Karpas-422 (cell line): Measurements from ENCODE around the gene ACVR1C. TPM values are rescaled to one million over a fixed set of nuclear protein-coding genes. Genes with fewer than 3 reads are reported as not detected.

Experiments
- DNase-seq: peaks from one replicate; pipeline ENCODE4 v3.0.0-alpha.2; 2015
- H2AFZ ChIP-seq: fragments of 200-600 bp; sonication (generic); 2 replicates; pipeline ENCODE4 v1.6.1; 2014; ENCODE audit warnings: antibody characterized with exemption, low read length, mixed read lengths
- H3K27ac ChIP-seq: fragments of 200-600 bp; sonication (generic); 2 replicates; pipeline ENCODE4 v1.5.1; 2014; ENCODE audit warnings: mild to moderate bottlenecking, low read length, moderate library complexity
- H3K27me3 ChIP-seq: fragments of 200-600 bp; sonication (generic); 2 replicates; pipeline ENCODE4 v1.6.1; 2014; ENCODE audit warnings: low read length, mixed read lengths
- H3K36me3 ChIP-seq: fragments of 200-600 bp; sonication (generic); 2 replicates; pipeline ENCODE4 v1.6.1; 2014; ENCODE audit warnings: low read length, mixed read lengths; ENCODE audit not compliant: insufficient read depth
- H3K4me1 ChIP-seq: fragments of 200-600 bp; sonication (generic); 2 replicates; pipeline ENCODE4 v1.6.1; 2014; ENCODE audit warnings: mild to moderate bottlenecking, low read length, mixed read lengths
- H3K4me2 ChIP-seq: fragments of 200-600 bp; sonication (generic); 2 replicates; pipeline ENCODE4 v1.6.1; 2014; ENCODE audit warnings: low read length, low read depth, mild to moderate bottlenecking; ENCODE audit not compliant: poor library complexity, severe bottlenecking
- H3K4me3 ChIP-seq: fragments of 200-600 bp; sonication (generic); 2 replicates; pipeline ENCODE4 v1.5.1; 2014; ENCODE audit warnings: mild to moderate bottlenecking, antibody characterized with exemption, low read length, mixed read lengths
- H3K79me2 ChIP-seq: fragments of 200-600 bp; sonication (generic); 2 replicates; pipeline ENCODE4 v1.6.1; 2014; ENCODE audit warnings: mild to moderate bottlenecking, low read length, mixed read lengths
- H3K9ac ChIP-seq: fragments of 200-600 bp; sonication (generic); 2 replicates; pipeline ENCODE4 v1.6.0; 2014; ENCODE audit warnings: low read length
- H3K9me2 ChIP-seq: fragments of 200-600 bp; sonication (generic), shearing (Covaris generic); replicated peaks from 2 replicates; pipeline ENCODE4 v1.6.0; 2014; ENCODE audit warnings: mild to moderate bottlenecking, low read length, moderate library complexity; ENCODE audit not compliant: insufficient read depth
- H3K9me3 ChIP-seq: fragments of 300-700, 200-600 bp; sonication (generic); 2 replicates; pipeline ENCODE4 v1.6.1; 2014; ENCODE audit warnings: low read length, mixed read lengths
- H4K20me1 ChIP-seq: fragments of 200-600 bp; sonication (generic); 2 replicates; pipeline ENCODE4 v1.6.1; 2014; ENCODE audit warnings: mild to moderate bottlenecking, antibody characterized with exemption, low read length, low read depth; ENCODE audit not compliant: insufficient read depth
- total RNA-seq: library from RNA; depleted of rRNA; stranded (reverse); fragments of >200 nt; shearing (Covaris generic); gene quantifications from 2 replicates; pipeline ENCODE4 v1.2.3, GENCODE V29; 2014; ENCODE audit warnings: low replicate concordance

Gene ACVR1C
- total RNA-seq, 1 experiment from 2014 or later = not detected

- no peaks in the 10 kb centered on the region for H4K20me1 ChIP-seq
- H3K4me3 ChIP-seq = no peak overlapping the region
- H3K27ac ChIP-seq = no peak overlapping the region
- H3K27me3 ChIP-seq = no peaks in the 10 kb centered on the region
- H3K36me3 ChIP-seq = no peaks in the 10 kb centered on the region
- no peaks in the 10 kb centered on the region for H3K9me3 ChIP-seq
- H3K9me2 ChIP-seq = no peaks in the 10 kb centered on the region
- no peak overlapping the region for H3K9ac ChIP-seq
- H3K4me2 ChIP-seq = no peak overlapping the region
- no peak for DNase-seq
- H3K79me2 ChIP-seq = no peaks in the 10 kb centered on the region
- H2AFZ ChIP-seq = no peak overlapping the region
- no peaks in the 10 kb centered on the region for H3K4me1 ChIP-seq
Measured at GRCh38 chr2:157631861-157632260, 3.2 kb upstream of the ACVR1C start.

GRCh38 chr2:157627594-157628476, 829 bp downstream of the ACVR1C start:
- no peak for DNase-seq
- no peak overlapping the region for H3K4me2 ChIP-seq
- H2AFZ ChIP-seq = no peak overlapping the region
- no peaks in the 10 kb centered on the region for H3K79me2 ChIP-seq
- no peak overlapping the region for H3K4me3 ChIP-seq
- no peaks in the 10 kb centered on the region for H3K9me2 ChIP-seq
- no peaks in the 10 kb centered on the region for H3K4me1 ChIP-seq
- H3K27me3 ChIP-seq = no peaks in the 10 kb centered on the region
- no peaks in the 10 kb centered on the region for H3K9me3 ChIP-seq
- no peak overlapping the region for H3K27ac ChIP-seq
- no peaks in the 10 kb centered on the region for H3K36me3 ChIP-seq
- H3K9ac ChIP-seq = no peak overlapping the region
- no peaks in the 10 kb centered on the region for H4K20me1 ChIP-seq

- Histone ChIP-seq H3K36me3 (no peaks in the 10 kb centered on the region), H3K9me3 (no peaks in the 10 kb centered on the region), H3K4me3 (no peak overlapping the region), H3K27ac (no peak overlapping the region), H3K4me1 (no peaks in the 10 kb centered on the region), H3K27me3 (no peaks in the 10 kb centered on the region), H4K20me1 (no peaks in the 10 kb centered on the region), H3K9ac (no peak overlapping the region), H3K4me2 (no peak overlapping the region), H2AFZ (no peak overlapping the region), H3K79me2 (no peaks in the 10 kb centered on the region), H3K9me2 (no peaks in the 10 kb centered on the region)
- DNase-seq = no peak
Measured at GRCh38 chr2:157625296-157625695, 3.4 kb downstream of the ACVR1C start.

- Histone ChIP-seq H2AFZ (no peak overlapping the region), H3K4me1 (no peaks in the 10 kb centered on the region), H3K9me2 (no peaks in the 10 kb centered on the region), H3K4me3 (no peak overlapping the region), H3K4me2 (no peak overlapping the region), H3K27ac (no peak overlapping the region), H3K79me2 (no peaks in the 10 kb centered on the region), H4K20me1 (no peaks in the 10 kb centered on the region), H3K27me3 (no peaks in the 10 kb centered on the region), H3K36me3 (no peaks in the 10 kb centered on the region), H3K9me3 (no peaks in the 10 kb centered on the region), H3K9ac (no peak overlapping the region)
- DNase-seq = no peak
Measured at GRCh38 chr2:157620956-157621355, 7.7 kb downstream of the ACVR1C start.

GRCh38 chr2:157611726-157612125, 16.9 kb downstream of the ACVR1C start:
- Histone ChIP-seq H3K4me3 (no peak overlapping the region), H3K36me3 (no peaks in the 10 kb centered on the region), H3K27me3 (no peaks in the 10 kb centered on the region), H3K9me3 (no peaks in the 10 kb centered on the region; the same call in 1 of the 2 replicates), H2AFZ (no peak overlapping the region), H3K4me1 (no peaks in the 10 kb centered on the region), H3K27ac (no peak overlapping the region), H3K4me2 (no peak overlapping the region), H3K9me2 (no peaks in the 10 kb centered on the region), H3K79me2 (no peaks in the 10 kb centered on the region), H3K9ac (no peak overlapping the region), H4K20me1 (no peaks in the 10 kb centered on the region)
- no peak for DNase-seq

- H3K27ac ChIP-seq = no peak overlapping the region
- H3K4me3 ChIP-seq = no peak overlapping the region
- no peaks in the 10 kb centered on the region; the same call in 1 of the 2 replicates for H3K9me3 ChIP-seq
- no peaks in the 10 kb centered on the region for H4K20me1 ChIP-seq
- no peak overlapping the region for H3K9ac ChIP-seq
- no peaks in the 10 kb centered on the region for H3K36me3 ChIP-seq
- DNase-seq = no peak
- no peaks in the 10 kb centered on the region for H3K79me2 ChIP-seq
- H3K4me1 ChIP-seq = no peaks in the 10 kb centered on the region
- H3K4me2 ChIP-seq = no peak overlapping the region
- no peaks in the 10 kb centered on the region for H3K9me2 ChIP-seq
- H2AFZ ChIP-seq = no peak overlapping the region
- no peaks in the 10 kb centered on the region for H3K27me3 ChIP-seq
Measured at GRCh38 chr2:157611110-157611509, 17.6 kb downstream of the ACVR1C start.

- H3K9me3 ChIP-seq = no peaks in the 10 kb centered on the region; the same call in 1 of the 2 replicates
- H3K4me1 ChIP-seq = no peaks in the 10 kb centered on the region
- no peak for DNase-seq
- H3K79me2 ChIP-seq = no peaks in the 10 kb centered on the region
- H3K36me3 ChIP-seq = no peaks in the 10 kb centered on the region
- H3K9me2 ChIP-seq = no peaks in the 10 kb centered on the region
- no peak overlapping the region for H3K4me3 ChIP-seq
- H3K27ac ChIP-seq = no peak overlapping the region
- H3K9ac ChIP-seq = no peak overlapping the region
- H3K4me2 ChIP-seq = no peak overlapping the region
- no peaks in the 10 kb centered on the region for H4K20me1 ChIP-seq
- no peaks in the 10 kb centered on the region for H3K27me3 ChIP-seq
- no peak overlapping the region for H2AFZ ChIP-seq
Measured at GRCh38 chr2:157606534-157606933, 22.1 kb downstream of the ACVR1C start.

GRCh38 chr2:157603198-157603597, 25.5 kb downstream of the ACVR1C start:
- H3K79me2 ChIP-seq = no peaks in the 10 kb centered on the region
- H2AFZ ChIP-seq = no peak overlapping the region
- no peak overlapping the region for H3K27ac ChIP-seq
- H3K36me3 ChIP-seq = no peaks in the 10 kb centered on the region
- no peak overlapping the region for H3K4me3 ChIP-seq
- no peak overlapping the region for H3K9ac ChIP-seq
- no peaks in the 10 kb centered on the region for H3K9me2 ChIP-seq
- no peaks in the 10 kb centered on the region for H3K27me3 ChIP-seq
- no peaks in the 10 kb centered on the region for H3K4me1 ChIP-seq
- no peak for DNase-seq
- no peak overlapping the region for H3K4me2 ChIP-seq
- no peaks in the 10 kb centered on the region for H3K9me3 ChIP-seq
- H4K20me1 ChIP-seq = no peaks in the 10 kb centered on the region
